Suprapubic skin (tissue), 4 donors: ENCODE results near the gene EMP3.

Source experiments
- CTCF ChIP-seq, 2 donors: fragments of 200-600 bp in 1 of 2; fragments of 450-650 bp in 1 of 2; sonication (generic) in 1 of 2; IDR thresholded peaks; one replicate each; pipeline ENCODE4 v1.5.1; 2016 to 2019; ENCODE audit warnings: antibody characterized with exemption in 2 of 2, mild to moderate bottlenecking in 1 of 2, moderate library complexity in 1 of 2
- EP300 ChIP-seq: sonication (generic); formaldehyde crosslinking; IDR thresholded peaks from one replicate; pipeline ENCODE4 v1.6.1; 2017; ENCODE audit warnings: antibody characterized with exemption
- POLR2A ChIP-seq, 2 donors: fragments of 450-650 bp; IDR thresholded peaks; one replicate each; pipeline ENCODE4 v1.6.1; 2017; ENCODE audit warnings: antibody characterized with exemption in 2 of 2, mild to moderate bottlenecking in 2 of 2, moderate library complexity in 2 of 2
- POLR2AphosphoS5 ChIP-seq, 3 donors: sonication (generic); formaldehyde crosslinking; IDR thresholded peaks; one replicate each; pipeline ENCODE4 v1.6.1; 2017; ENCODE audit warnings: antibody characterized with exemption in 3 of 3

GRCh38 chr19:48292798-48293197 is 32.6 kb upstream of the EMP3 start:
- no peak for TF ChIP-seq POLR2A (IDR thresholded peaks at IDR 0.05)
- TF ChIP-seq CTCF (IDR thresholded peaks at IDR 0.05), result no peak
- no peak for TF ChIP-seq POLR2AphosphoS5 (IDR thresholded peaks at IDR 0.05)
- TF ChIP-seq EP300, result no peak
